Activated naive CD4-positive, alpha-beta T cell treated with anti-CD3 and anti-CD28 coated beads for 36 hours (primary cell): Measurements from ENCODE around the gene PRX. TPM values are rescaled to one million over a fixed set of nuclear protein-coding genes. Genes with fewer than 3 reads are reported as not detected.
A peak's percentile ranks its signal among the peaks of the same experiment; 100 is the strongest.

Source experiments
- CTCF ChIA-PET: fragments of 350-600 bp; sonication (Branson Sonifier 250); formaldehyde crosslinking; loops from one replicate; lab custom pipeline; 2021; ENCODE audit warnings: antibody characterized with exemption; lab: Charles Lee
- DNase-seq: peaks from one replicate; pipeline ENCODE4 v3.0.0-alpha.2; 2020
- H3K27ac Mint-ChIP-seq: one replicate; pipeline ENCODE4 v1.8.0; 2021; ENCODE audit warnings: mild to moderate bottlenecking, mixed read lengths
- H3K27me3 Mint-ChIP-seq: one replicate; pipeline ENCODE4 v1.8.0; 2021; ENCODE audit warnings: low read depth, mixed read lengths
- H3K36me3 Mint-ChIP-seq: one replicate; pipeline ENCODE4 v1.8.0; 2021; ENCODE audit warnings: low read depth, mixed read lengths
- H3K4me1 Mint-ChIP-seq: one replicate; pipeline ENCODE4 v1.8.0; 2021; ENCODE audit warnings: low read depth, mixed read lengths
- H3K4me3 Mint-ChIP-seq: one replicate; pipeline ENCODE4 v1.8.0; 2021; ENCODE audit warnings: mild to moderate bottlenecking, moderate library complexity, mixed read lengths
- H3K9me3 Mint-ChIP-seq: one replicate; pipeline ENCODE4 v1.8.0; 2021; ENCODE audit warnings: mixed read lengths
- intact Hi-C: fragments of 100-400 bp; cut with micrococcal nuclease; formaldehyde crosslinking; loops from one replicate; pipeline ENCODE4 v1.15.1; 2023
- total RNA-seq, 2 experiments: library from RNA; stranded (reverse); gene quantifications; one replicate each; pipeline ENCODE4 v1.2.3, GENCODE V29; 2021

The PRX gene
- total RNA-seq, 2 experiments from 2014 or later, result 1.5 TPM

DNA sequence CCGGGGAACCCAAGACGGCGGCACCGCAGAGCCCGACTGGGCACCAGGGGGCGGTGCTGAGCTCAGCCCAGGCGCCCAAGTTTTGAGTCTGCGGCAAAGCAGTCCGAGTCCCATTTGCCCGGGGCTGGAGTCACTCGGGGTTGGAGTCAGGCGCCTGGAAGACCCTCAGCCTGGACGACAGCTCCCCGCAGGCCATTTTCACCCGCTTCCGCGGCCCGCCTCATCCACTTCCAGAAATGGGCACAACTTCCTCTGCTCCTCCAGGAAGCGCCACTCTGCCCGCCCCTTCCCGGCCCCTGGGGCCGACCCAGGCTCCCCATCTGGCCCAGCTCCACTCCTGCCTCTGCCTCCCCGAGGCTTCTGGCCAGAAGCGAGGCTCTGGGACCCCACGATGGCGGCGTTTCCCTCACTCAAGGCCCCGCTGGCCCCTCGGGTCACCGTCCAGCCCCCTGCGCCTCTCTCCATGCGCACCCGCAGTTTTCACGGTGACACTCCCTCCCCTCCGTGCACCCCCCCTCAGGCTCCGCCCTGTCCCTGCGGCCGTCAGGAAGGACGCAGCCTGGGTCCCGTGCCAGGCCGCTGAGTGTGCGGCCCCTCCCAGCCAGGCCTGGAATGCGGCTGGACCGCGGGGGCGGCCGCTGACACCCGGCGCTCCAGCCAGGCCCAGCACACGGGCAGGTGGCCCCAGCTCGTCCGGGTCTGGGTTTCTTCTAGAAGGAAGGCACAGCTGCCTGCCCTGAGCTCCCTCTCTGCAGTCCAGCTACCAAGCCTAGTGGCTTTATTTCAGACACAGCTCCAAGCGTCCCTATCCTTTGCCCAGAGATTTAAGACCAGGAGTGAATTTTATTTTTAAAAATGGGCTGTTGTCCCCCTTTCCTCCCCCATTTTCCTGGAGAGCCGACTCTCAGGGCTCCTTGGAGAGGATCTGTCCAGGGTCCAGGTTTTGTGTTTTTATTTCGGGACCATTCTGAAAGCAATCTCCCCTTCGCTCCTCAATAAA is 7.9 kb upstream of the PRX start:
- H3K27ac Mint-ChIP-seq, result peak overlapping the region; percentile 94
- H3K4me3 Mint-ChIP-seq, result peak overlapping the region; percentile 86
- CTCF ChIA-PET, result interaction anchor here (0.6 to 2.8 kb wide), 24 partner anchors 10 to 452 kb away, joined by 3 to 15 read pairs (median 4); partner anchors contain the start of genes BLVRB, C19orf47 and PLD3
- intact Hi-C loops, result loop anchor here (1.0 kb wide), 2 partner anchors 23 to 45 kb away; partner anchors contain the start of gene SERTAD3
- peak; percentile 84 for DNase-seq
- H3K27me3 Mint-ChIP-seq, result no peaks in the 10 kb centered on the region
- H3K36me3 Mint-ChIP-seq, result peaks cover 12% of the 10 kb centered on the region
- H3K4me1 Mint-ChIP-seq, result peaks cover 28% of the 10 kb centered on the region
- no peaks in the 10 kb centered on the region for H3K9me3 Mint-ChIP-seq

DNA sequence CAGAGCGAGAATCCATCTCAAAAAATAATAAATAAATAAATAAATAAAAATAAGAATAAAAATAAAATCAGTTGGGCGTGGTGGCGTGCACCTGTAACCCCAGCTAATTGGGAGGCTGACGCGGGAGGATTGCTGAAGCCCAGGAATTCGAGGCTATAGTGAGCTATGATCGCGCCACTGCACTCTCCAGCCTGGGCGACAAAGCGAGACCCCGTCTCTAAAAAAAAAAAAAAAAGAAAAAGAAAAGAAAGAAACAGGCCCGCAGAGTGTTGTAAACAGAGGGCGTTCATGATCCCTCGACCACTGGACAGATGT is 7.2 kb upstream of the PRX start:
- H3K4me1 Mint-ChIP-seq, result peaks cover 28% of the 10 kb centered on the region
- CTCF ChIA-PET, result interaction anchor here (0.6 to 2.8 kb wide), 24 partner anchors 9 to 451 kb away, joined by 3 to 15 read pairs (median 4); partner anchors contain the start of genes BLVRB, C19orf47 and PLD3

DNA sequence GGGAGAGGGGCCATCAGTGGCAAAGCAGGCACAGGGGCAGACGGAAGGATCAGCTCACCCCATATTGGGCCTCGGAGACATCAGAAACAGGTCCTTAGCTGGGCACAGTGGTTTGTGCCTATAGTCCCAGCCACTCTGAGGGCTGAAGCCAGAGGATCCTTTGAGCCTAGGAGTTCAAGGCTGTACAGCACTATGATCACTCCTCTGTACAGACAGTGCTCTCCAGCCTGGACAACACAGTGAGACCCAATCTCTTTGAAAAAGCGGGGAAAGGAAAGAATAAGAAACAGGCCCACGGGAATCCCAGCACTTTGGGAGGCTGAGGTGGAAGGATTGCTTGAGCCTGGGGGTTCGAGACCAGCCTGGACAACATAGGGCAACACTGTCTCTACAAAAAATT is 6.6 kb upstream of the PRX start:
- no peak overlapping the region for H3K27ac Mint-ChIP-seq

More for the DNA sequence above, 7.2 kb upstream of the PRX start:
- Mint-ChIP-seq H3K36me3 (peaks cover 10% of the 10 kb centered on the region), H3K4me3 (peak overlapping the region; percentile 86), H3K27me3 (no peaks in the 10 kb centered on the region), H3K27ac (peak overlapping the region; percentile 94), H3K9me3 (no peaks in the 10 kb centered on the region)
- intact Hi-C loops, result no loop called here
- DNase-seq, result no peak

DNA sequence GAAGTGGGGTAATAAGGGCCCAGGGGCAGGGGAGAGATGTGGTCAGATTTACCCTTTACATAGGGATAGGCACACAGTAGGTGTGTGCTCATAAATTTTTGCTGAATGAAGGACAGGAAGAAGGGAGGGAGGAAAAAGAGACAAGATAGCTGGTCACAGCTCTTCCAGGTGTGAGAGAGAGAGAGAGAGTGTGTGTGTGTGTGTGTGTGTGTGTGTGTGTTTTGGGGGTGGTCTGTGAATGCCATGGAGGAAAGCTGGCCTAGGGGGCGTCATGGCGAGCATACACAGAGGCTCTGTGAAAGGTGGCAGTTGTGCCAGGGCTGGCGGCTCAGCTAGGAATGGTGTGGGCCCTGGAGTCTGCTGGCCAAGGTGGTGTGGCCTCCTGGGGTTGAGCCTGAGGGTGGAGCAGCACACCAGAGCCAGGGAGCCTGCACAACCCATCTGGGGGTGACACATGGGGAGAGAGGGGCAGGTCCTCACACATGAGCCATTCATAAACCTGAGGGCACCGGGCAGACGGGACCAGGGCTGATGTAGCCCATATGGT is 6.0 kb upstream of the PRX start:
- Mint-ChIP-seq H3K27ac (no peak overlapping the region), H3K4me1 (peaks cover 22% of the 10 kb centered on the region), H3K27me3 (no peaks in the 10 kb centered on the region), H3K4me3 (no peak overlapping the region), H3K36me3 (peaks cover 5% of the 10 kb centered on the region), H3K9me3 (no peaks in the 10 kb centered on the region)
- intact Hi-C loops, result no loop called here
- CTCF ChIA-PET, result interaction anchor here (0.6 to 2.8 kb wide), 4 partner anchors 15 to 124 kb away, joined by 3 to 15 read pairs (median 3); no protein-coding TSS in a partner anchor
- DNase-seq, result no peak

More for the DNA sequence above, 6.6 kb upstream of the PRX start:
- CTCF ChIA-PET, result interaction anchor here (0.6 to 2.8 kb wide), 12 partner anchors 9 to 124 kb away, joined by 3 to 15 read pairs (median 6); partner anchors contain the start of gene BLVRB
- intact Hi-C loops, result no loop called here
- Mint-ChIP-seq H3K9me3 (no peaks in the 10 kb centered on the region), H3K4me3 (peak overlapping the region; percentile 52), H3K4me1 (peaks cover 27% of the 10 kb centered on the region), H3K36me3 (peaks cover 9% of the 10 kb centered on the region), H3K27me3 (no peaks in the 10 kb centered on the region)
- no peak for DNase-seq

DNA sequence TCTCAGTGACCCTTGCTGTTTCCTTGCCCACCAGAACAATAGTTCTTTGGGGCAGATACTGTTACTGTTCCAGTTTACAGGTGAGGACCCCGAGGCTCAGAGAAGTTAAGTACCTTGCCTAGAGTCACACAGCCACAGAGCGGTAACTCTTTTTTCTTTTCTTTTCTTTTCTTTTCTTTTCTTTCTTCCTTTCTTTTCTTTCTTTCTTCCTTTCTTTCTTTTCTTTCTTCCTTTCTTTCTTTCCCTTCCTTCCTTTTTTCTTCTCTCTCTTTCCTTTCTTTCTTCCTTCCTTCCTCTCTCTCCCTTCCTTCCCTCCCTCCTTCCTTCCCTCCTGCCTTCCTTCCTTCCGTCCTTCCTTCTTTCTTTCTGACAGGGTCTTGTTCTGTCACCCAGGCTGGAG is 4.9 kb upstream of the PRX start:
- Mint-ChIP-seq H3K9me3 (no peaks in the 10 kb centered on the region), H3K4me3 (no peak overlapping the region), H3K4me1 (peaks cover 16% of the 10 kb centered on the region), H3K27me3 (no peaks in the 10 kb centered on the region), H3K27ac (no peak overlapping the region), H3K36me3 (peaks cover 5% of the 10 kb centered on the region)
- CTCF ChIA-PET, result interaction anchor here (0.6 kb wide), 1 partner anchor 304 kb away, joined by 3 read pairs; no protein-coding TSS in a partner anchor
- intact Hi-C loops, result no loop called here
- no peak for DNase-seq

DNA sequence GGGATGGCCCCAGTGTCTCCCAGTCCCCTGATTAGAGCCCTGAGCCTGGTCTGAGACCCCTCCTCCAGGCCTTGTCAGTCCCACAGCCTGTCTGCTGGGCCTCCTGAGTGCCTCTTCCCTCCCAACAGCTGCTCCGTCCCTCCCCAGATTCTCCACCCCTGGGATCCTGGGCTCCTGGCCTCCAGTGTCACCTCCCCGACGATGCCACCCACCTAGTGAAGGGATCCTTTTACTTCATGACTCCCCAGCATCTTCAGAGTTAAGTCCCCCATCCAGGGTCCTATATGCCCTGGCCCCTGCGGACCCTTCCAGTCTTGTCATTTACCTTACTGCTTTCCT is 4.4 kb upstream of the PRX start:
- H3K9me3 Mint-ChIP-seq, result no peaks in the 10 kb centered on the region
- intact Hi-C loops, result no loop called here
- no peak for DNase-seq
- H3K4me1 Mint-ChIP-seq, result peaks cover 16% of the 10 kb centered on the region
- H3K27me3 Mint-ChIP-seq, result no peaks in the 10 kb centered on the region
- H3K27ac Mint-ChIP-seq, result peak overlapping the region; percentile 34
- peaks cover 5% of the 10 kb centered on the region for H3K36me3 Mint-ChIP-seq
- no peak overlapping the region for H3K4me3 Mint-ChIP-seq
- CTCF ChIA-PET, result interaction anchor here (0.6 kb wide), 1 partner anchor 496 kb away, joined by 4 read pairs; no protein-coding TSS in a partner anchor

DNA sequence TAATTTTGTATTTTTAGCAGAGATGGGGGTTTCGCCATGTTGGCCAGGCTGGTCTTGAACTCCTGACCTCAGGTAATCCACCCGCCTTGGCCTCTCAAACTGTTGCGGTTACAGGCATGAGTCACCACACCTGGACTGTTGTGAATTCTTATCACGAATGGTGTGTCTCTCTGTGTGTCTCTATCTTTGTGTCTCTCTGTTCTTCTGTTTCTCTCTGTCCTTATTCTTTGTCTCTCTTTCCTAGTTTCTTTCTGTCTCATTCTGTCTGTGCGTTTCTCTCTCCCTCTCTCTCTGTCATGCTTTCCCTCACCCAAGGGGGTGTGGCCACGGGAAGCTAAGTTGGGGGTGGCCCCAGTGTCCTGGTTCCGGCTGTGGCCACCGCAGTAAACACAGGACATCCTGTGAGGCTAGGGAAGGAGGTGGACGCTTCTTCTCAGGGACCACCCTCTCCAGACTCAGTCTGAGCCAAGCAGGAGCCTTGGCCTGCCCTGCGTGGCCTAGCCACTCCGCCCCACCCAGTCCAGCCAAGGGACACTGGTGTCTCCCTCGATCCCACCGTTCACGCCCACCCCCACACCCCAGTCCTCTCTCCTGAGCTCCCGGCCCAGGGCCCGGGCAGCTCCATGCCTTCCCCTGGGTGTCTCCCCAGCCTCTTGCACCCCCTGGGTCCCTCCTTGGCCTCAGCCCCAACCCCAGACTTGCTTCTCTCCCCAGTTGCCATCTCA is 3.9 kb upstream of the PRX start:
- Mint-ChIP-seq H3K27ac (peak overlapping the region; percentile 34), H3K27me3 (no peaks in the 10 kb centered on the region), H3K4me1 (peaks cover 11% of the 10 kb centered on the region), H3K9me3 (no peaks in the 10 kb centered on the region), H3K36me3 (peaks cover 1% of the 10 kb centered on the region), H3K4me3 (no peak overlapping the region)
- intact Hi-C loops, result no loop called here
- CTCF ChIA-PET, result interaction anchor here (0.6 kb wide), 1 partner anchor 496 kb away, joined by 4 read pairs; no protein-coding TSS in a partner anchor
- DNase-seq, result peak; percentile 40

DNA sequence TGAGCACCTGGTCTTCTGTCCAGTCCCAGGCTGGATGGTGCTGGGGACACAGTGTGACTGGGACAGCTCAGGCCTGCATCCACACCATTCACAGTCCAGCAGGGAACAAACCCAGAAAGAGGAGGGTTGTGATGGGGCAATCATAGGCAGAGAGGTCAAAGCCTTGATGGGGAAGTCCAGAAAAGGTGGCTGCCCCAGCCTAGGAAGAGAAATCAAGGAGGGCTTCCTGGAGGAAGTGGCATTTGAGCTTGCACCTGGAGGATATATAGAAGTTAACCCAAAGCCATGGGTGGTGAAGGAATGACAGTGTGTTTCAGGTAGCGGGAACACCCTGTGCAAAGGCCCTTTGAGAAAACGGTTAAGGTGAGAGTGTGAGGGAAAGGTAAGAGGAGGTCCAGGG is 2.6 kb upstream of the PRX start:
- CTCF ChIA-PET, result interaction anchor here (1.2 kb wide), 1 partner anchor 219 kb away, joined by 4 read pairs; no protein-coding TSS in a partner anchor
- Mint-ChIP-seq H3K27ac (no peak overlapping the region), H3K27me3 (no peaks in the 10 kb centered on the region), H3K9me3 (no peaks in the 10 kb centered on the region), H3K36me3 (no peaks in the 10 kb centered on the region), H3K4me3 (no peak overlapping the region), H3K4me1 (peaks cover 10% of the 10 kb centered on the region)
- intact Hi-C loops, result no loop called here
- no peak for DNase-seq

DNA sequence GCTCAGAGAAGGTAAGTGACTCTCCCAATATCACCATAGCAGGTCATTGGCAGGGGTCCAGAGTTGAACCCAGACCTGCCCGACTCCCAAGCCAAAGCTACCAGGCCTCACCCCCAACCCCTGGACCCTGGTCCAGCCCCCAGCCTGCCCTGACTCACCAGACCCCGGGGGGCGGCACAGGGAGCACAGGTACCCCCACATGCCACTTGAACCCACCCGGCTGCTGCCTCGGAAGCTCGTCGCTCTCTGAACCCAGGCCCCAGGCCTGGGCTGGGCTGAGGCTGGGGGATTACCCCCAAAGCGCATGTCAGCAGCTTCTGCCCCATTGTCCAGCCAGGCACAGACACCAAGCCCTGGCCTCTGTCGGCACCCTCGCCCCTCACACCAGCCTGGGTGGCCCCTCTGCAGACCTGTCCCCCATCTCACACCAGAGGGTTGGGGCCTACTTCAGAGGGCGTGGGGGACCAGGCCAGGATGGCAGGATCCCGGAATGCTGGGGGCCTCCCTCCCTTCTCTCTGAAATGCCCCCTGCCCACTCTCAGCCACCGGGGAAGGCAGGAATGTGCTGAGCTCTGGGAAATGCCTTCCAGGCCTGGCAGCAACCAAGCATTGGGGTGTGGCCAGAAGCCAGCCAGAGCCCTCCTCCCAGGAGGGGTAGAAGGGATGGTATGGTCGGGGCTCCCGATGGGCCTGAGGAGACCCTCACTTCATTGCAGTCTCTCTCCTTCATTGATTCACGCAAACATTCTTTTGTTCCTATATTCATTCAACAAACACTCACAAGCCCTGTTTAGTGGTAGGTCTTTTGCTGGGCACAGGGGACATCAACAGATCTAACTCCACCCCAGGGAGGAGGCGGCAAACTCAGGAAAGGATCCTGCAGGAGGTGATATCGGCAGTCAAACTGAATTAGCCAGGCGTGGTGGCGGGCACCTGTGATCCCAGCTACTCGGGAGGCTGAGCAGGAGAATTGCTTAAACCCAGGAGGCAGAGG is 1.7 kb upstream of the PRX start:
- Mint-ChIP-seq H3K27me3 (no peaks in the 10 kb centered on the region), H3K4me3 (no peak overlapping the region), H3K9me3 (no peaks in the 10 kb centered on the region), H3K36me3 (no peaks in the 10 kb centered on the region), H3K27ac (no peak overlapping the region), H3K4me1 (peaks cover 9% of the 10 kb centered on the region)
- CTCF ChIA-PET, result interaction anchor here (1.2 to 1.4 kb wide), 3 partner anchors 10 to 220 kb away, joined by 3 to 4 read pairs (median 3); no protein-coding TSS in a partner anchor
- no peak for DNase-seq
- intact Hi-C loops, result no loop called here

DNA sequence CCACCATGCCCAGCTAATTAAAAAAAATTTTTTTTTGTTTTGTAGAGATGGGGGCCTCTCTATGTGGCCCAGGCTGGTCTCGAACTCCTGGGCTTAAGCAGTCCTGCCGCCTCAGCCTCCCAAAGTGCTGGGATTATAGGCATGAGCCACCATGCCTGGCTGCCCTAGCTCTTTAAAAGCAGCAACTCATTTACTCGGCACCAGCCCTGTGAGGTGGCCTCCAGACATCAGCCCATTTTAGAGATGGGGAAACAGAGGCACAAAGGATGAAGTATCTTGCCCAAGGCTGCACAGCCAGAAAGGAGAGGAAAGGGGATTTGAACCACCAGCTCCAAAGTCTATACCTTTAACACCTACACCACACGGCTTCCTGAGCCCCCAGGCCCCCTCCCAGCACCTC is 312 bp downstream of the PRX start:
- Mint-ChIP-seq H3K27ac (no peak overlapping the region), H3K4me1 (peaks cover 9% of the 10 kb centered on the region), H3K27me3 (no peaks in the 10 kb centered on the region), H3K36me3 (no peaks in the 10 kb centered on the region), H3K9me3 (no peaks in the 10 kb centered on the region), H3K4me3 (no peak overlapping the region)
- CTCF ChIA-PET, result interaction anchor here (0.6 to 0.7 kb wide), 2 partner anchors 256 to 928 kb away, joined by 3 to 4 read pairs; no protein-coding TSS in a partner anchor
- DNase-seq, result no peak
- intact Hi-C loops, result no loop called here

DNA sequence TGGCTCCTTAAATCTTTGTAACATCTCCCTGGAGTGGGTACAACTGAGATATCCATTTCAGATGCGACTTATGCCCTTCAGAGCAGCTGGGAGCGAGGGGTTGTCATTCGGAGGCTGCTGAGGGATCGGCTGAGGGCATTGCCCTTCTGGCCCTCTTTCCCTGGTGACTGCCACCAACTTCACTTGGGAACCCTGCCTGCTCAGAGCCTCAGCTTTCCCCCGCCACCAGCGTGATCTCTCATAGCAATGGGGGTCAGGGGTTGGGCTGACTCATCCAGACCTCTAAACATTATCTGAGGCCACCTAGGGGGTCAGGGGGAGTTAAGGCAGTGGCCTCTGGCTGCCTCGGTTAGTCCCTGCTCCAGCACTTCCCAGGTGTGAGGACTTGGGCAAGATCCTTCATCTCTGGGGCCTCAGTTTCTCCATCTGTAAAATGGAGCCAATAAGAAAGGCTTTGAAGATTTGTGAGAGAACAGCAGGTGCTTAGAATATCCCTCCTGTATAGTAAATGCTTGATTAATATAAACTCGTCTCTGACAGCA is 1.1 kb downstream of the PRX start:
- no peaks in the 10 kb centered on the region for H3K9me3 Mint-ChIP-seq
- no peak for DNase-seq

More for the DNA sequence above, 1.1 kb downstream of the PRX start:
- intact Hi-C loops, result no loop called here
- no peak overlapping the region for H3K27ac Mint-ChIP-seq
- CTCF ChIA-PET, result interaction anchor here (0.6 to 3.0 kb wide), 3 partner anchors 9 to 927 kb away, joined by 3 to 14 read pairs (median 4); no protein-coding TSS in a partner anchor
- no peaks in the 10 kb centered on the region for H3K36me3 Mint-ChIP-seq
- no peak overlapping the region for H3K4me3 Mint-ChIP-seq
- peaks cover 5% of the 10 kb centered on the region for H3K4me1 Mint-ChIP-seq
- H3K27me3 Mint-ChIP-seq, result no peaks in the 10 kb centered on the region
